Subcutaneous adipose tissue (tissue), 4 donors: Measurements from ENCODE around the gene STAB2. TPM values are rescaled to one million over a fixed set of nuclear protein-coding genes. Genes with fewer than 3 reads are reported as not detected.

Experiments
- CTCF ChIP-seq: fragments of 450-650 bp; IDR thresholded peaks from one replicate; pipeline ENCODE4 v1.5.1; 2016; ENCODE audit warnings: low read depth, mild to moderate bottlenecking, control low read depth, antibody characterized with exemption, moderate library complexity
- total RNA-seq, 4 donors: library from RNA; depleted of rRNA; stranded (reverse); fragments of >200 nt; gene quantifications; one replicate each; pipeline ENCODE4 v1.1.0, GENCODE V29; 2016

STAB2 gene
- total RNA-seq, 4 donors from 2014 or later, result under 0.01 to 1.5 (median 0.16) TPM; not detected in 1

DNA sequence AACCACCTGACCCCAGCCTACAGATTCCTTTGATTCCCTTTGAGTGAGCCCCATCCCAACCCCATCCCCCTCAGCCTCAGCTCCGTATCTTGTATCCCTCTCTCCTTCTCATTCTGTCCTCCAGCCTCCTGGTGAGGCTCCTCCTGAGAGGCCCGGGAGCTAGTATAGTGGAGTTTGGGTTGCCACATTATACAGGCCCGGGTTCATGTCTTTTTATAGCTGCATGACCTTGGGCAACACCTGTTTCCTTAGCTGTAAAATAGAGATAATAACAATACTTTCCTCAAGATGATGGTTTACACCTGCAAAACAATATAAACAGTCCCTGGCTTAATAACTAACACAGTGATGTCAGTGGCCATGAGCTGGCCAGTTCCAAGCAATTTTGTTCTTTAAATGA, 89.8 kb downstream of the STAB2 start:
- TF ChIP-seq CTCF, result no peak

GRCh38 chr12:103677341-103677740, 90.3 kb downstream of the STAB2 start:
- no peak for TF ChIP-seq CTCF

DNA sequence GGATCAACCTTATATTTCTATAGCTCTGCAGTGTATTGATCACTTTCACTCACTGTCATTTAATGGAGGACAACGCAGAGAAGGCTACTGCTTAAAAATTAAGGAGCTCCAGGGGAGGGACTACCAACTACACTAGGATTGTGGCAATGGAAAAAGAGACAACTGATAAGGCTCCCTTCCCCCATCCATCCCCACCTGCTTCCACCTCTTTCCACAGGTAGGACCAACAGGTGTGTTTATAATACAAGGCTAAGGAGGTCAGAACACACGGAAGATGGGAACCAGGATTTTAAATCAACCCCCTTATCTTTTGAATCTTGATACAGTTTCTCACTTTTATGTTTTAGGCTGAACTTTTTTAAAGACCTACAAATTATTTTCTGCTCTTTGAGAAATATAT, 90.8 kb downstream of the STAB2 start:
- TF ChIP-seq CTCF, result no peak

DNA sequence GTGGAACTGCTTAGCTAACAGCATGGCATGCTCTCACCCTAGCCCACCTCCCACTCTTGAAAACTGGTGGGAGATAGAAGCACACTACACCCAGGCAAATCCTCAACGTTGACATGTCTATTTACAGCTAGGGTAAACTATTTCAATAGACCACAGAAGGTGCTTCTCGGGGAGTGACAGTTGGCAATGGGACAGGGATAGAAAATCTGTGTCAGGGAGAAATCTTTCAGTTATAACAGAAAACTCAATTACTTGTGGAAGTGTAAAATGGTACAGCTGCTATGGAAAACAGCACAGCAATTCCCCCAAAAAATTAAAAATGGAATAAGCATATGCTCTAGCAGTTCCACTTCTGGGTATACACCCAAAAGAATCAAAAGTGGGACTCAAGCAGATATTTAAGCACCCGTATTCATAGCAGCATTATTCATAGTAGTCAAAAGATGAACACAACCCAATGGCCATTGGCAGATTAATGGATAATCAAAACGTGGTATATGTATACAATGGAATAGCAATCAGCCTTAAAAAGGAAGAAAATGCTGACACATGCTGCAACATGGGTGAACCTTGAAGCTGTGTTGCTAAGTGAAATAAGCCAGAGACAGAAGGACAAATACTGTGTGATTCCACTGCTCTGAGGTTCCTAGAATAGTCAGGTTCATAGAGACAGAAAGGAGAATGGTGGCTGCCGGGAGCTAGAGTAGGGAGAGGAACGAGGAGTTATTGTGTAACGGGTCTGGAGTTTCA, 92.5 kb downstream of the STAB2 start:
- TF ChIP-seq CTCF, result no peak

GRCh38 chr12:103680591-103681141, 93.6 kb downstream of the STAB2 start:
- TF ChIP-seq CTCF, result no peak

GRCh38 chr12:103686026-103686425, 99.0 kb downstream of the STAB2 start:
- TF ChIP-seq CTCF, result no peak

DNA sequence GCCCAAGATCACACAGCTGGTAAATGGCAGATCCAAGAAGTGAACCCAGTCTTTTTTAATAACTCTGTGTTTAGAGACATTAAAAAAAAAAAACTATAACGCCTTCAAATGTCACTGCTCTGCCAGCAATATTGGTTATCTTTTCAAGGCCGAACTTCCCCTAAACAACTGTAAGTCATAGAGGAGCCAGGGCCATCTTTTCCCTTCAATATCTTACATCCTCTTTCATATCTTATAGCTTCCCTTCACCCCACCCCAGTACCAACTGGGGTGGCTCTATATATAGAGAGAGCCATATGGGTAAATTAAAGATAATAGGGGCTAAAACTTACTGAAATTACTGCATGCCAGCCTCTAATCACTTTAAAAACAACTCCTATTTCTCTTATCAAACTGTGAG, 100.2 kb downstream of the STAB2 start:
- TF ChIP-seq CTCF, result no peak
